NCI-H146 treated with DMSO at 0.1 percent for 48 hours (cell line): ENCODE data around the gene SUDS3.

Experiments
- DNase-seq: peaks from one replicate; lab custom pipeline; 2025; ENCODE audit not compliant: unreplicated experiment; lab: John Stamatoyannopoulos, UW

SUDS3 gene

DNA sequence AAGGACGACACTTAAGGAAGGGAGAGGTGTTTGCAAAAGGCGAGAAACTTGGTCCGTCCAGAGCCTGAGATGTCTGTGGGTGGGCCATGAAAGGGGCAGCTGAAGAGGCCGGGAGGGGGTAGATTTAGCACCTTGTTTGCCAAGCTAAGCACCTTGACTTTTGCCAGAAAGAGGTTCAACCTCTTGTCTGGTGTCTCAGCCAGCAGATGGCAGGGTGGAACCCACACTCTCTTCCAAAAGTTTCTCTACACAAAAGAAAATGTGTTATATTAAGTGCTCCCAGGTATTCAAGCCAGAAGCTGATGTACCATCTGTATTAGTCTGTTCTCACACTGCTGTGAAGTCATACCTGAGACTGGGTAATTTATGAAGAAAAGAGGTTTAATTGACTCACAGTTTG, 69.9 kb downstream of the SUDS3 start:
- no peak for DNase-seq

DNA sequence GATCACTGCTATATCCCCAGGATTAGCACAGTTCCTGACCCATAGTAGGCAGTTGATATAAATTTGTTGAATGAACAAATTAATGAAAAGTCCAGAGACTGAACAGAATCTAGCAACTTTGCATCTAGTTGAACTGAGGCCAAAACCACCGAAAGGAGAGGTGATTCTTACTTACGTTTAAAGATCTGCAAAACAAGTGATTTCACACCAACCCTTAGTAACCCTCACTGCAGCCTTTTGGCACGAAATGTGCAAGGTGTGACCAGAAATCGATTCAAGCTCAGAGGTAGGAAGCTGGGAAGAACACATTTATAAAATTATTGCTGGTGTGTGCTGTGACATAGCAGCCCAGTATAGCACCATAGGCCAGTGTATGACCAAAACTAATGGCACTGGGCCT, 70.8 kb downstream of the SUDS3 start:
- DNase-seq = no peak

DNA sequence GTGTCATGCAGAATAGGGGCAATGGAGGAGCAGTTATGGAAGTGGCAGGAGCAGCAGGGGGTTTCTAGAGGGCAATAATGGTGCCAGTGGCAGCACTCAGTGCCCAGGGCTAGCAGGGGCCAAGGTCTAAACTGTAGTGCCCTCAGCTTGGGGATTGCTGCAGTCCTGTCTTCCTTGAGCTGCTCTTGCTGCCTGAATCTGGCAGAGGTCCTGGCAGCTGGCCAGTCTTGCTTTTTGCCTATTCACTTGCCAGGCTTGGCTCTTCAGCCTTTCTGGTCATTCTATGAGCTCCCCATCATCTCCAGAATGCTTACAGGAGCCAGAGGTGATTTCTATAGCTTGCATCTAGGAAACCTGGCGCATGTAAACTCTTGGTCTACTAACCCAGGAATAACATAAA, 72.0 kb downstream of the SUDS3 start:
- DNase-seq = no peak

DNA sequence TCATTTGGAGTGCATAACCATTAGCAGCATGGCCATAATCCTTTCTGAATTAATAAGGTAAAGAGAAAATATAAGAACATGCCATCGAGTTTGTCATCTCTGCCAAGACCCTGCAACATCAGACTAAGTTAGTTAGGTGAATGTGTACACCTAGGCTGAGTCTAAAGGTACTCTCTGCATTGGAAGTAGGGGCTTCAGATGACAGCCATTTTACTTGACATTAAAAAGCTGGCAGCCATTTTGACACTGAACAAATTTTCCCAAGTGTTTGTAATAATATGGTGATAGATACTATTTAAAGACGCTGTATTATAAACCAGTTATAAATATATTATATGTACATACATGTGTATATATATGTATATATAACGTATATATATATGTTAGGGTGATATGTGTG, 79.0 kb downstream of the SUDS3 start:
- DNase-seq = no peak

DNA sequence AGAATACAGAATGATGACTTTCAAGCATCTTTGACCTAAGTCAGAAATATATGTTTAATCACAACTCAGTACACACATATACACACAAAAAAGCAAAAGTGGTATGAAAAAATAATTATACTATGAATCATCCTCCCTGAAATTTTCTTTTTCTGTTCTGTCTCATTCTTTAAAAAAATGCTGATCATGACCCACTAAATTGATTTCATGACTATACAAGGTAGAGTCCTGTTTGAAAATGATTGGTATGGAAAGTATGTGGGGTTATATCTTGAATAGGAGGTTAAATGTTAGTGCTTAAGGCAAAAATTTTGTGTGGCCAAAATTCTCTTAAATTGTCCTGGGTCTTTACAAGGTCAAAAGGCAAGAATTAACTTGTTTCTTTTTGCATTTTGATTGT, 80.4 kb downstream of the SUDS3 start:
- no peak for DNase-seq

DNA sequence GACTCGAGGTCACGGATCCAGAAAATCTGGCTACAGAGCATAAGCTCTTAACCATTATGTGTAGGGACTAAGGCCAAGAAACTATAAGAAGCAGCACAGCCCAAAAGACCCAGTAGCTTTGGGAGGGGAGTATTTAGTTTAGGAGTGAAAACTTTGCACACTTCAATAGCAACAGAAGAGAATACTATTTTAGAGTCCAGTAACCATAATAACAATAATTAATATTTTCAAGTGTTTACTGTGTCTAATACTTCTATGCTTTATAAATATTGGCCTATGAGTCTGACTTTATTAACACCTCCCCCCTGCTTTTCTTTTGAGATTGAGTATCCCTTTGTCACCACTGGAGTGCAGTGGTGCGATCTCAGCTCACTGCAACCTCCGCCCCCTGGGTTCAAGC, 82.8 kb downstream of the SUDS3 start:
- no peak for DNase-seq

DNA sequence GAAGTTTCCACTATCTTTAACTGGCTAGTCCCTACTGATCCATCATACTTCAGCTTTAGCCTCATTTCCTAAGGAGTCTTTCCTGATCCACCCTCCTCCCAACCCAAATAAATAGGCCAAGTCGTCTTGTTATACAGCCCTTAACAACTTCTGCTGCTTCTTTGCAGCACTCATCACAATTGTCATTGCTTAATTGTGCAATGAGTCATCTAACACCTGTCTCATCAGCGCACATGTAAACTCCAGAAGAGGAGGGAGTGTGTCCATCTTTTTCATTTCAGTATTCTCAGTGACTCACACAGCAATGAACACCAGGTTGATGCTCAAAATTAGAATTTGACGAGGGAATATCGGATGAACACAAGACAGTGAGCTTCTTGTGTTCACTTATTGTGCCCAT, 87.3 kb downstream of the SUDS3 start:
- DNase-seq = peak; percentile 43

DNA sequence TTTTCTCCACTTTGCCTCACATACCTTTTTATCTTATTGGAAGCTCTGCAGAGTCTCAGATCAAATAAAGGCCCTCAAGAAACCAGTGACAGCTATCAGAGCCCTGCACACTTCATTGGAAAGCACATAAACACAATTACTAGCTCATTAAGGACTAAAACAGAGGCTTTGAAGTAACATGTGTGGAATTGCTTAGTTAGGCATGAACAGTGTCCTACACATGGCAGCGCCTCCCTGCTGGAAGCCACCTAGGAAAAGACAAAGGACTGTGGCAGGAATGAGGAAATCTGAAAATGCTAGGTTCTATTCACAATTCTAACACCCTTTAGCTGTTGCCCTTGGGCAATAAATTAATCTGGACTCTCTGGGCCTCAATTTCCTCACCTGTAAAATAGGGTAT, 89.4 kb downstream of the SUDS3 start:
- peak; percentile 61 for DNase-seq
